ENCODE results near the gene SEMA3G. TPM values are rescaled to one million over a fixed set of nuclear protein-coding genes. Genes with fewer than 3 reads are reported as not detected.

The SEMA3G gene
- total RNA-seq, 3 donors from 2014 or later (not counting 1 experiment from before 2014, with no cell fraction given) = 0.07 to 0.55 TPM; not detected in 1

DNA sequence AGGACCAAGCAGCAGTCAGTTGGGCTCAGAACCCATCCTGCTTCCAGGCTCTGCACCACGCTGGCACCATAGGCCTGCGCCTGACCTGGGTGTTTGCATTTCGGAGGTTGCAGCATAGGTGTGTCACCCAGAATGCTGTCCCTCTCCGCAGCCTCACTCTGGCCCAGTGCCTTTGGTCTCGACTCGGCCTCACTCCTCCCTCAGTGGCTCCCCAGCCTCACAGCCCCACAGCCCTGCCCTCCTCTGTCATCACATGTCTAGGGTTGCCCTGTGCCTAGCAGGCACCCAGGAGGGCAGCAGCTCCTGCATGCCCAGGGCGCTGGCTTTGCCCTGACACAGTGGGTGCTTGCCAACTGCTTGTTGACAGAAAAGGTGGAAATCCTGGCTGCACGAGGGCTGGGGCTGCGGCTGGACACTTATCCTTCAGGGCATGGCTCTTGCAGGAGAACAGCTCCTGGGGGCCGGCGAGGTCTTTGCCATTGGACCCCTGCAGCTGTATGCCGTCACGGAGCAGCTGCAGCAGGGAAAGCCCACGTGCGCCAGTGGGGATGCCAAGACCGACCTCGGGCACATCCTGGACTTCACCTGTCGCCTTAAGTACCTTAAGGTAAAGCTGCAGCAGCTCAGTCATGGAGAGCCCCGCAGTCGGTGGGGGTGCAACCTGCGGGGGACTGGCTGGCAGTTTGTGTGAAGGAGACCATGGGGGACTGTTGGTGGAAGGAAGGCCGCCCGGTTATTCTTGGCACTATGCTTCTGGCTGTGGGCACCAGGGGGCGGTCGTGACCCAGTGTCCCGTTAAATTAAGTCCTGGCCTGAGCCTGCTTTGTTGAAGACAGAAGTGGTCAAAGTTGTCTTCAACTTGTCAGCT, 26.7 kb upstream of the SEMA3G start:
- H3K9me3 Mint-ChIP-seq = no peaks in the 10 kb centered on the region
- Histone ChIP-seq H3K4me1 (ENCODE audit: control insufficient read depth, insufficient read depth, low read length) (peaks cover 8% of the 10 kb centered on the region), H3K27ac (ENCODE audit: low read length) (no peak overlapping the region), H3K36me3 (ENCODE audit: control insufficient read depth, insufficient read depth, low read length) (peaks cover 55% of the 10 kb centered on the region), H3K27me3 (ENCODE audit: control insufficient read depth, insufficient read depth, low read length) (no peaks in the 10 kb centered on the region), H3K9me3 (ENCODE audit: control insufficient read depth, insufficient read depth, low read length) (no peaks in the 10 kb centered on the region), H3K4me3 (ENCODE audit: low read length) (no peak overlapping the region)
- ATAC-seq = peak; percentile 43 to 67 (median 60)
- H3K4me3 Mint-ChIP-seq = no peak overlapping the region
- no peaks in the 10 kb centered on the region for H3K36me3 Mint-ChIP-seq
- H3K4me1 Mint-ChIP-seq = peaks cover 4 to 10% of the 10 kb centered on the region in 2 donors
- intact Hi-C loops (cut with micrococcal nuclease) = no loop called here
- TF ChIP-seq, protein P1, sequence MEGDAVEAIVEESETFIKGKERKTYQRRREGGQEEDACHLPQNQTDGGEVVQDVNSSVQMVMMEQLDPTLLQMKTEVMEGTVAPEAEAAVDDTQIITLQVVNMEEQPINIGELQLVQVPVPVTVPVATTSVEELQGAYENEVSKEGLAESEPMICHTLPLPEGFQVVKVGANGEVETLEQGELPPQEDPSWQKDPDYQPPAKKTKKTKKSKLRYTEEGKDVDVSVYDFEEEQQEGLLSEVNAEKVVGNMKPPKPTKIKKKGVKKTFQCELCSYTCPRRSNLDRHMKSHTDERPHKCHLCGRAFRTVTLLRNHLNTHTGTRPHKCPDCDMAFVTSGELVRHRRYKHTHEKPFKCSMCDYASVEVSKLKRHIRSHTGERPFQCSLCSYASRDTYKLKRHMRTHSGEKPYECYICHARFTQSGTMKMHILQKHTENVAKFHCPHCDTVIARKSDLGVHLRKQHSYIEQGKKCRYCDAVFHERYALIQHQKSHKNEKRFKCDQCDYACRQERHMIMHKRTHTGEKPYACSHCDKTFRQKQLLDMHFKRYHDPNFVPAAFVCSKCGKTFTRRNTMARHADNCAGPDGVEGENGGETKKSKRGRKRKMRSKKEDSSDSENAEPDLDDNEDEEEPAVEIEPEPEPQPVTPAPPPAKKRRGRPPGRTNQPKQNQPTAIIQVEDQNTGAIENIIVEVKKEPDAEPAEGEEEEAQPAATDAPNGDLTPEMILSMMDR (IDR thresholded peaks at IDR 0.05) = peak; percentile 55
- DNase-seq = peak in 1 of 2 donors; percentile 45
- 73% methylated on average over 26 of the region's 26 CpGs for WGBS (ENCODE audit: insufficient coverage)
- no peaks in the 10 kb centered on the region for H3K27me3 Mint-ChIP-seq (ENCODE audit: low read depth in 2 of 2)
- peak overlapping the region in 1 of 2 donors; percentile 29 for H3K27ac Mint-ChIP-seq

- no peaks in the 10 kb centered on the region for H3K36me3 Mint-ChIP-seq
- H3K4me1 Mint-ChIP-seq = peaks cover 4 to 10% of the 10 kb centered on the region in 2 donors
- H3K9me3 Mint-ChIP-seq = no peaks in the 10 kb centered on the region
- H3K27ac Mint-ChIP-seq = no peak overlapping the region
- Histone ChIP-seq H3K36me3 (ENCODE audit: control insufficient read depth, insufficient read depth, low read length) (peaks cover 49% of the 10 kb centered on the region), H3K27me3 (ENCODE audit: control insufficient read depth, insufficient read depth, low read length) (no peaks in the 10 kb centered on the region), H3K27ac (ENCODE audit: low read length) (no peak overlapping the region), H3K4me1 (ENCODE audit: control insufficient read depth, insufficient read depth, low read length) (peaks cover 8% of the 10 kb centered on the region), H3K9me3 (ENCODE audit: control insufficient read depth, insufficient read depth, low read length) (no peaks in the 10 kb centered on the region), H3K4me3 (ENCODE audit: low read length) (no peak overlapping the region)
- TF ChIP-seq, protein P1 (IDR thresholded peaks at IDR 0.05) = no peak
- ATAC-seq (peak in 1 of 3 donors; percentile 33), DNase-seq (no peak)
- H3K4me3 Mint-ChIP-seq = no peak overlapping the region
- WGBS (ENCODE audit: insufficient coverage) = 98% methylated on average over 4 of the region's 4 CpGs
- intact Hi-C loops (cut with micrococcal nuclease) = no loop called here
- no peaks in the 10 kb centered on the region for H3K27me3 Mint-ChIP-seq (ENCODE audit: low read depth in 2 of 2)
Measured at GRCh38 chr3:52470920-52471319, 26.0 kb upstream of the SEMA3G start.

DNA sequence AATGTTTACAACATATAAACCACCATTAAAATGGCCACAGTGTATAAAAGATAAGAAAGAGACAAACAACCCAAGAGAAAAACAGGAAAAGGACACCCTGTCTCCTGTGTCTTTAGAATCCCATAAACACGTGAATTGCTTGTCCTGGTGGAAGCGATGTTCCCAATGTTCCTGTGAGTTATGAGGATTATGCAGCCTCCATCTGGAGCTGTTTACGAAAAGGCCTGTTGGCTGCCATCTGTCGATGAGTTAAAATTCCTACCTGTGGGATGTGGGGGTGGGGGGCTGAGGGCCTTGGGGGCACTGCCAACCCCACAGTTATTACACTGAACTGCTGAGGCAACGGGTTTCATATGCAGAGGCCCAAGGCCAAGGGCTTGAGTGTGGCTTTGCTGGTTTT, 24.1 kb upstream of the SEMA3G start:
- peaks cover 4 to 10% of the 10 kb centered on the region in 2 donors for H3K4me1 Mint-ChIP-seq
- 98% methylated on average over 5 of the region's 5 CpGs for WGBS (ENCODE audit: insufficient coverage)
- no peaks in the 10 kb centered on the region for H3K9me3 ChIP-seq (ENCODE audit: control insufficient read depth, insufficient read depth, low read length)
- peaks cover 41% of the 10 kb centered on the region for H3K36me3 ChIP-seq (ENCODE audit: control insufficient read depth, insufficient read depth, low read length)
- intact Hi-C loops (cut with micrococcal nuclease) = no loop called here
- no peaks in the 10 kb centered on the region for H3K36me3 Mint-ChIP-seq
- H3K4me1 ChIP-seq (ENCODE audit: control insufficient read depth, insufficient read depth, low read length) = peaks cover 9% of the 10 kb centered on the region
- H3K27me3 Mint-ChIP-seq (ENCODE audit: low read depth in 2 of 2) = no peaks in the 10 kb centered on the region
- H3K4me3 ChIP-seq (ENCODE audit: low read length) = no peak overlapping the region
- H3K4me3 Mint-ChIP-seq = no peak overlapping the region
- H3K27ac ChIP-seq (ENCODE audit: low read length) = no peak overlapping the region
- TF ChIP-seq, protein P1 (IDR thresholded peaks at IDR 0.05) = no peak
- ATAC-seq (no peak), DNase-seq (no peak)
- H3K27ac Mint-ChIP-seq = no peak overlapping the region
- no peaks in the 10 kb centered on the region for H3K27me3 ChIP-seq (ENCODE audit: control insufficient read depth, insufficient read depth, low read length)
- H3K9me3 Mint-ChIP-seq = no peaks in the 10 kb centered on the region
